ENCODE results near the gene ZFAND2A. TPM values are rescaled to one million over a fixed set of nuclear protein-coding genes. Genes with fewer than 3 reads are reported as not detected.

Gene ZFAND2A
- total and polyA plus RNA-seq, 5 donors, result 8.9 to 19.0 (median 12.6) TPM

GRCh38 chr7:1112625-1113547 lies 47.1 kb downstream of the ZFAND2A start:
- H3K4me3 ChIP-seq (ENCODE audit: low read length), result no peak overlapping the region
- no peaks in the 10 kb centered on the region for H3K9me3 ChIP-seq (ENCODE audit: control insufficient read depth, low read length)
- H3K27ac ChIP-seq (ENCODE audit: low read length), result no peak overlapping the region
- 91% methylated on average over 43 of the region's 43 CpGs for WGBS
- intact Hi-C loops (cut with DNase I), result no loop called here
- no peaks in the 10 kb centered on the region for H3K27me3 ChIP-seq (ENCODE audit: control insufficient read depth, insufficient read depth)
- H3K4me1 ChIP-seq (ENCODE audit: control insufficient read depth, insufficient read depth, low read length), result no peaks in the 10 kb centered on the region
- DNase-seq (peak in 2 of 3 donors; percentile 25 to 31), ATAC-seq (peak in 1 of 2 donors; percentile 37)

- WGBS, result 59% methylated on average over 9 of the region's 9 CpGs
- peak in 2 of 3 donors; percentile 57 to 67 for DNase-seq
- Histone ChIP-seq H3K9me3 (ENCODE audit: control insufficient read depth, low read length) (no peaks in the 10 kb centered on the region), H3K4me3 (ENCODE audit: low read length) (no peak overlapping the region), H3K27ac (ENCODE audit: low read length) (no peak overlapping the region), H3K27me3 (ENCODE audit: control insufficient read depth, insufficient read depth) (no peaks in the 10 kb centered on the region), H3K4me1 (ENCODE audit: control insufficient read depth, insufficient read depth, low read length) (no peaks in the 10 kb centered on the region)
- intact Hi-C loops (cut with DNase I), result no loop called here
- ATAC-seq, result peak; percentile 65 to 78
These were observed 47.9 kb downstream of the ZFAND2A start for GRCh38 chr7:1112109-1112508.

DNA sequence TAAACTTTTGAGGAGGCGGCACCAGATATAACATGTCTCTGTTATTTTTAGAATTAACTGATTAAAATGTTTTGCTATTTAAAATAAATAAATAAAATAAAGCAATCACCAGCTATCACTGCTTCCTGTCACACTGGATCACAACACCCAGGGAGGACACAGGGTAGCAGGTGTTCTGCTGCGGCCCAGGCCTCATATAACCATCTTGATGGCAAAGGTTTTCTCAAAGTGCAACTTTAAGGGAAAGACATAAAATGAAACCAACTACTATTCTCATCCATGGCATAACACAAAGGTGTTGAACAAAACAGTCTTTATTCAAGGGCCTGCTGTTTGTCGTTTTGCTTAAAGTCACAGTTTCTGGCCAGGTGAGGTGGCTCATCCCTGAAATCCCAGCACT lies 48.8 kb downstream of the ZFAND2A start:
- 89% methylated on average over 3 of the region's 3 CpGs for WGBS
- intact Hi-C loops (cut with DNase I), result no loop called here
- Histone ChIP-seq H3K4me1 (ENCODE audit: control insufficient read depth, insufficient read depth, low read length) (no peaks in the 10 kb centered on the region), H3K4me3 (ENCODE audit: low read length) (no peak overlapping the region), H3K27me3 (ENCODE audit: control insufficient read depth, insufficient read depth) (no peaks in the 10 kb centered on the region), H3K27ac (ENCODE audit: low read length) (no peak overlapping the region), H3K9me3 (ENCODE audit: control insufficient read depth, low read length) (no peaks in the 10 kb centered on the region)
- ATAC-seq, result no peak
- DNase-seq, result peak in 1 of 3 donors; percentile 18

DNA sequence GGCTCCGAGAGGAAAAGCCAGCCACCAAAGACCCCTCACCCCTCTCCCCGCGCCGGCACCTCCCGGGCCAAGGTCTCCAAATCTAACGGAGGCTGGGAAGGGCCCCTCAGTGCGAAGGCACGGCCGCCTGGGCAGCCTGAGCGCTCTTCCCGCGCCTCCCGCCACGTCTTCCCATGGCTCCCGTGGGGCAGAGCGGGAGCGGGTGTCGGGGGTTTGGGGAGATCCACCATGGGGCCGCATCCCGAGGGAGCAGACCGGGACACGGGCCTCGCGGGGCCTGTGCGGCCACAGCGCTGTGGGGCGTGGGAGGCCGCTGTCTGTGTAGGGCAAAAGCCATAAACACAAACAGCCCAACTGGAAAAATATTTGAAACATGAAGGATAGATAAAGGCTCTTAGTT lies 49.6 kb downstream of the ZFAND2A start:
- H3K27me3 ChIP-seq (ENCODE audit: control insufficient read depth, insufficient read depth), result no peaks in the 10 kb centered on the region
- DNase-seq (peak in 2 of 3 donors; percentile 24 to 66), ATAC-seq (no peak)
- no peak overlapping the region for H3K4me3 ChIP-seq (ENCODE audit: low read length)
- H3K27ac ChIP-seq (ENCODE audit: low read length), result no peak overlapping the region
- WGBS, result 90% methylated on average over 28 of the region's 28 CpGs
- no peaks in the 10 kb centered on the region for H3K4me1 ChIP-seq (ENCODE audit: control insufficient read depth, insufficient read depth, low read length)
- no peaks in the 10 kb centered on the region for H3K9me3 ChIP-seq (ENCODE audit: control insufficient read depth, low read length)
- intact Hi-C loops (cut with DNase I), result no loop called here

GRCh38 chr7:1109581-1110310 lies 50.2 kb downstream of the ZFAND2A start:
- Histone ChIP-seq H3K27me3 (ENCODE audit: control insufficient read depth, insufficient read depth) (no peaks in the 10 kb centered on the region), H3K9me3 (ENCODE audit: control insufficient read depth, low read length) (no peaks in the 10 kb centered on the region), H3K4me3 (ENCODE audit: low read length) (no peak overlapping the region), H3K4me1 (ENCODE audit: control insufficient read depth, insufficient read depth, low read length) (no peaks in the 10 kb centered on the region), H3K27ac (ENCODE audit: low read length) (no peak overlapping the region)
- DNase-seq, result peak in 2 of 3 donors; percentile 20 to 63
- no peak for ATAC-seq
- intact Hi-C loops (cut with DNase I), result no loop called here
- 96% methylated on average over 55 of the region's 55 CpGs for WGBS

GRCh38 chr7:1108264-1108920 lies 51.6 kb downstream of the ZFAND2A start:
- no peaks in the 10 kb centered on the region for H3K4me1 ChIP-seq (ENCODE audit: control insufficient read depth, insufficient read depth, low read length)
- H3K27me3 ChIP-seq (ENCODE audit: control insufficient read depth, insufficient read depth), result no peaks in the 10 kb centered on the region
- no peak for ATAC-seq
- peak in 2 of 3 donors; percentile 24 to 31 for DNase-seq
- intact Hi-C loops (cut with DNase I), result no loop called here
- no peaks in the 10 kb centered on the region for H3K9me3 ChIP-seq (ENCODE audit: control insufficient read depth, low read length)
- H3K4me3 ChIP-seq (ENCODE audit: low read length), result no peak overlapping the region
- H3K27ac ChIP-seq (ENCODE audit: low read length), result no peak overlapping the region
- WGBS, result 83% methylated on average over 30 of the region's 30 CpGs

GRCh38 chr7:1106793-1107421 lies 53.1 kb downstream of the ZFAND2A start:
- H3K4me3 ChIP-seq (ENCODE audit: low read length), result no peak overlapping the region
- intact Hi-C loops (cut with DNase I), result no loop called here

DNA sequence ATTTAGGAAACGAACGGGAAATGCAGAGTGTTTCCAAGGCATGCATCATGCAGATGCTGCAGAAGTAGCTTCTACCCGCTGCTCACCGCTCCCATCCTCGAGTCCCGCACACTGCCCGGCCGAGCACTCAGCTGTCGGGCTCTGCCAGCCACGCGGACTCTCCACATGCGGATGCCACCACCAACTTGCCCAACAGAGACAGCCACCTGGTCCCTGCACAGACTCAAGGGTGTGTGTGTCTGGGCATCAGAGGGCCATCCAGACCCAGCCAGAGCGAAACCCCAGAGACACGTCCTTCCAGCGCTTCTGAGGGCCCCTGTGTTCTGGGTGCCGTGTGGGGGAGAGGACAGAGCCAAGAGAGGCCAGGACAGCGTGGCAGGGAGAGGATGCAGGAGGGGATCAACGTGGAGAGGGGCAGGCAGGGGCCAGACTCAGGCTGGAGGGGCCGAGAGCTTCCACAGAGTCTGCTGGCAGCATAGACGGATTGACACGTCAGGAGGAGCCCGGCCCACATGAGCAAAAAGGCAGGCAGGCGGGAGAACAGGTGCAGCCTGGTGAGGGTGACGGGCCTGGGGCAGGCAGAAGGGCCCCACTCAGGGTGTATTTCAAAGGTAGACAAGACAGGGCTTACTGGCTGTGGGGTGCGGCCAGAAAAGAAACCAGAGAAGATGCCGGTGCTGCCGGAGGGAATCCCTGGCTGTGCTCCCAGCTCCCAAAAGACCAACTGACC lies 53.8 kb downstream of the ZFAND2A start:
- no peaks in the 10 kb centered on the region for H3K9me3 ChIP-seq (ENCODE audit: control insufficient read depth, low read length)
- no peak overlapping the region for H3K27ac ChIP-seq (ENCODE audit: low read length)
- H3K4me1 ChIP-seq (ENCODE audit: control insufficient read depth, insufficient read depth, low read length), result no peaks in the 10 kb centered on the region
- ATAC-seq (no peak), DNase-seq (peak in 2 of 3 donors; percentile 21 to 28)
- WGBS, result 87% methylated on average over 27 of the region's 27 CpGs
- H3K4me3 ChIP-seq (ENCODE audit: low read length), result no peak overlapping the region
- H3K27me3 ChIP-seq (ENCODE audit: control insufficient read depth, insufficient read depth), result no peaks in the 10 kb centered on the region
- intact Hi-C loops (cut with DNase I), result no loop called here

More at GRCh38 chr7:1106793-1107421, 53.1 kb downstream of the ZFAND2A start:
- Histone ChIP-seq H3K9me3 (ENCODE audit: control insufficient read depth, low read length) (no peaks in the 10 kb centered on the region), H3K27me3 (ENCODE audit: control insufficient read depth, insufficient read depth) (no peaks in the 10 kb centered on the region), H3K4me1 (ENCODE audit: control insufficient read depth, insufficient read depth, low read length) (no peaks in the 10 kb centered on the region), H3K27ac (ENCODE audit: low read length) (no peak overlapping the region)
- DNase-seq (peak in 2 of 3 donors; percentile 22 to 36), ATAC-seq (no peak)
- 73% methylated on average over 20 of the region's 20 CpGs for whole genome bisulfite sequencing

DNA sequence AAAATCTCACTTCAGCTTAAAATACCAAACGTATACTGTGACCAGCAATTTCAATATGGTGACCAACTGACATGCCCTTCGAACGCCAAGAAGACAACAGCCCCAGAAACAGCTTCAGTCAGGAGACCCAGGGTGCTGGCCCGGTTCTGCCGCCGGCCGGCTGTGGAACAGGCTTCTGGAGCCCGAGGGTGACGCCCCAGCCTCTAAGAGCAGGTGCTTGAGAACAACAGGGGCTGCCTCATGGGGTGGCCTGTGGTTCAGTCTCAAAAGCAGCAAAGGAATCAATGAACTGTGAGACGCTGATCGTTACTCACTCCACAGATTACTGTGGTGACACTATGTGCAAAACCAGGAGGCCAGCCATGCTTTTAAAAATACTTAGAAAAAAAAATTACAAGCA lies 54.8 kb downstream of the ZFAND2A start:
- H3K27ac ChIP-seq (ENCODE audit: low read length), result no peak overlapping the region
- 93% methylated on average over 11 of the region's 11 CpGs for WGBS
- no peaks in the 10 kb centered on the region for H3K27me3 ChIP-seq (ENCODE audit: control insufficient read depth, insufficient read depth)
- DNase-seq (peak in 2 of 3 donors; percentile 11 to 31), ATAC-seq (no peak)
- intact Hi-C loops (cut with DNase I), result no loop called here
- no peak overlapping the region for H3K4me3 ChIP-seq (ENCODE audit: low read length)
- H3K4me1 ChIP-seq (ENCODE audit: control insufficient read depth, insufficient read depth, low read length), result no peaks in the 10 kb centered on the region
- H3K9me3 ChIP-seq (ENCODE audit: control insufficient read depth, low read length), result no peaks in the 10 kb centered on the region

DNA sequence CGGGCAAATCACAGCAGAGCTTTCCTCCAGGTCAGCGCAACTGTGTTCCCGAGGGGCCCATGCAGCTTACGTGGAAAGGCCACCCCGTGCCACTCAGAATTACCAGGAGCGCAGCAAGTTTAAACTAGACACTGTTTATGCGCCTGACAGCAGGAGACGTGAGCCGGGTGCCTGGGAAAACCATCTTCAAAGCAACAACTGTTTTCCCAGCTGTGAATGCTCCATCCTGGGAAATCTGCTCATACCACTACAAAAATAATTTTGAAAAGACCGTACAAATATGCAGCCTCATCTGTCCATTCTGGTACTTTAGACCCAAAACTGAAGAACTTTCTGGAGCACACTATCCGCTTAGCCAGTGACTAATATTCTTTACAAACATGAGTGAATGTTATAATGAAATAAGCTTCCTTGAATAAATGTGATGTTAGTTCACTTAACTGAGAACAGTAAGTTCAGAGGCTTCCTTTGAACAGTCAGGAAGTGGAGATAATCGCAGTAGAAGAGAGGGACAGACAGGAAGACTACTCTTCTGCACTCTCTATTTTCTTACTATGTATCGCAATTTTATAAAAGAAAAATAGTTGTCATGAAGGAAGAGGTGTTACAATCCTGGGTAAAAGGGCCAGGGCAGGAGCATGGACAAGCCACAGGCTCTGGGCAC lies 55.3 kb downstream of the ZFAND2A start:
- 78% methylated on average over 13 of the region's 13 CpGs for WGBS
- Histone ChIP-seq H3K4me3 (ENCODE audit: low read length) (no peak overlapping the region), H3K27me3 (ENCODE audit: control insufficient read depth, insufficient read depth) (no peaks in the 10 kb centered on the region), H3K9me3 (ENCODE audit: control insufficient read depth, low read length) (no peaks in the 10 kb centered on the region), H3K27ac (ENCODE audit: low read length) (no peak overlapping the region), H3K4me1 (ENCODE audit: control insufficient read depth, insufficient read depth, low read length) (no peaks in the 10 kb centered on the region)
- ATAC-seq (no peak), DNase-seq (peak in 1 of 3 donors; percentile 11)
- intact Hi-C loops (cut with DNase I), result no loop called here

Data from right cardiac atrium (tissue), 5 donors.